Germinal center (tissue), 1 donor: ENCODE data around the gene CORO2B.

Experiments
- DNase-seq: peaks from one replicate; pipeline ENCODE4 v3.0.0; 2012; ENCODE audit warnings: mixed read lengths, low spot score

The CORO2B gene

GRCh38 chr15:68554721-68555678, 23.8 kb upstream of the CORO2B start:
- no peak for DNase-seq

DNA sequence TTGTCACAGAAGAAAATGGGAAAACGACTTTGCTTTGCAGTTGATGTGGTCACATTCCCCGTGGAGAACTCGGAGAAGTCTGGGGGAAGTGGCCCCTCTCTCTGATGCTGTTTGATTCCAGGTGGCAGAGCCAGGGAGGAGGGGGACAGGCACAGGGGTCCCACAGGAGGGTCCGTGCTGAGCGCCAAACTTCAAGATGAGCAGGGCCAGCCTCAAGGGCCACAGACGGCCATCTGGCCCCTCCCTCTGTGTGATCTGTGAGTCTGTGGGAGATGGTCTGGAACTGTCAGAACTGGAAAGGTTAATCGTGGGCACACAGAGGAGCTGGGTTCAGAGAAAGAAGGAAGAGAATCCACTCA, 23.1 kb upstream of the CORO2B start:
- DNase-seq = no peak

DNA sequence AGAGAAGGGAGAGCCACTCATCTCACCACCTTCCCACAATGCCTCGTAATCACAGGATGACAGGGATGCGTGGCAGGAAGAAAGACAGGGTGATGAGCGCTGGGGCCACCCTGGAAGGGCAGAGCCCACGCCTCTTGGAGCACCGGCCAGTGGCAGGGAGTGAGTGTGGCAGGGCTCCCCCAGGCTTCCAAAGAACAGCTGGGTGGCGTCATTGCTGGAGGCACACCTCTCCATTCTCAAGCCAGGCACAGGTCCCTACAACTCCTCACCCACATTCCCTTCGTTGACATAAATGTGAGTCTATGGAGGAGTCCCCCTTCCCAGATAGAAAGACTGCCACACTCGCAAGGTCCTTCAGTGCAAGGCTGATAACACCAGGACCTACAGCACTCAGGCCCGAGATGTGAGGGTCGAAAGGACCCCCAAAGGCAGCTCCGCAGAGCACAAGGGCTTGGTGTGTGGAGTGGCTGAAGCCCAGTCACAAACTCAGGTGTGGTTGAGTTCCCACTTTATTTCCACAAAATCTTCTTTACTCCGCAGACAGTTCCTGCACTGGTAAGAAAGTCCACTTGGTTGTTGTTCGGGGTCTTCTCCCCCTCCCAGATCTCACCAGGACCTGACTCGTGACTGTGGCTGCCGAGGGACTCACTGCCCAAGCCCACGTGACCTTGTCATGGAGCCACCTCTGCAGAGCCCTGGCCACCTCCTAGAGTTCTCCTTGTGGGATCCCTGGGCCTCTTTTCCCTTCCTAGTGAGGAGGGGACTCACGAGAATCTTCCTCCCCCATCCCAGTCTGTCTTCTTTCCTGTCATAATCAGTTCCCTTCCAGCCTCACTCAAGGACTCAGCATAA, 22.4 kb upstream of the CORO2B start:
- DNase-seq = no peak

DNA sequence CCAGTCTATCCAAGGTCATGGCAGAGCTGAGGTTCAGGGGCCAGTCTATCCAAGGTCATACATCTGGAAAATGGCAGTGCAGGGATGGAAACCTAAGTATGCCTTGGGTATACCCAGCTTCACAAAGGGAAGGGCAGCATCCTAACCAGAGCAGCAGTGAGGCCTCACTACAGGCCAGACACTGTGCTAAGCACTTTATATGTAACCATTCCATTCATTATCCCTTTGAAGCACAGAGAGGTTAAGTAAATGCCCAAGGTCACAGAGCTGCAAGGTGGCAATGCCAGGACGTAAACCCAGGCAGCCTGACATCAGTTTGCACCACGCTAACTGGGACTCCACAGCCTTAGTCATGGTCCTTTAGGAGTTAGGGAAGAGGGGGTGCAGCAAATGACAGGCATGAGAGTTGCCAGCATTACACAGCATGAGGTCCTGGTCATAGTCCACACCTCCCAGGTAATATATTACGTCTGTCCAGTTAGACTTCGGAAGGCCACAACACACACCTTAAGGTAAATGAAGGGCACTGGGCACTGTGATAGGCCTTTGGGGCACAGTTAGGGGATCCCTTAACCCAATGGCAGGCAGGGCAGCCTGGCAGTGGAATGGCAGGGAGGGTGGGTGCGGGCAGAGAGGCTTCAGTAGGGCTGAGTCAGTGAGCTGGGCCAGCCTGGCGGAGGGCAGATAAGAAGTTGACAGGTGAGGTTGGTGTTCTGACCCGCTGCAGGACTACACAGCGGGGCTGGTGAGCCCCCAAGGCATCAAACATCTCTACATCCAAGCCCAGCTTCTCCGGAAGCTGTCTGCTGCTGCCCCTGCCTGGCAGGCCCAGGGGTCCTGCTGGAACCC, 21.1 kb upstream of the CORO2B start:
- DNase-seq = no peak

DNA sequence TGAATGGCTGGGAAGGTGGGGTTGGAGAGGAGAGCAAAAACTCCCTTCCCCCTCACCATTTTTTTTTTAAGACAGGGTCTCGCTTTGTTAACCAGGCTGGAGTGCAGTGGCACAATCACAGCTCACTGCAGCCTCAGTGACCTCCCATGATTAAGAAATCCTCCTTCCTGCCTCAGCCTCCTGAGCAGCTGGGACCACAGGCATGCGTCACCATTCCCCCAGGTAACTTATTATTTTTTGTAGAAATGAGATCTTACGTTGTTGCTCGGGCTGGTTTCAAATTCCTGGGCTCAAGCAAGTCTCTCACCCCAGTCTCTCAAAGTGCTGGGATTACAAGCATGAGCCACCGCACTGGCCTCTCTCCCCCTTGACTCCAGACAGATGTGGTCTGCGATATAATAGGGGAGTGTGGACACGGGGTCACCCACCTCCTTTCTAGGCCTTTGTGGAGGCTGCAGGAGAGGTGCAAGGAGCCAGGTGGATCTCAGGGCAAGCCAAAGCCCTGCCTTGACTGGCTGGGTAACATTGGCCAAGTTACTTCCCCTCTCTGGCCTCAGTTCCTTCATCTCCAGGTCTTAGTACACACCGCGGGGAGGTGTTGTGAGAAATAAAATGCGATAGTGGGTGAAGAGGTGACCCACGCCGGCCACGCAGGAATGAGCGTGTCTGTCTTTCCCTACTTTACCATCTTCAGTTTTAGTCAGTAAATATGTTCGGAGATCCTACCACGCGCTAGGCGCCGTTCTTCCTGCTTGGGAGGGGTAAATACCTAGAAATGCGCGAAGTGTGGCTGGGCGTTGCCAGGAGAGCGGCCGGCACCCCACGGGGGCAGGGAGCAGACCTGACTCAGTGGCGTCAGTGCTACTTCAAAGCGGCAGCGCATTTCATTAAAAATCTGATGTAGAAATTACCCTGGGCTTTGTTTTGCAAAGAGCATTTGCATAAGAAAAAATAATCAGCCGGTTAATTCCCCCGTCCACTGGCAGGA, 20.2 kb upstream of the CORO2B start:
- DNase-seq = no peak

DNA sequence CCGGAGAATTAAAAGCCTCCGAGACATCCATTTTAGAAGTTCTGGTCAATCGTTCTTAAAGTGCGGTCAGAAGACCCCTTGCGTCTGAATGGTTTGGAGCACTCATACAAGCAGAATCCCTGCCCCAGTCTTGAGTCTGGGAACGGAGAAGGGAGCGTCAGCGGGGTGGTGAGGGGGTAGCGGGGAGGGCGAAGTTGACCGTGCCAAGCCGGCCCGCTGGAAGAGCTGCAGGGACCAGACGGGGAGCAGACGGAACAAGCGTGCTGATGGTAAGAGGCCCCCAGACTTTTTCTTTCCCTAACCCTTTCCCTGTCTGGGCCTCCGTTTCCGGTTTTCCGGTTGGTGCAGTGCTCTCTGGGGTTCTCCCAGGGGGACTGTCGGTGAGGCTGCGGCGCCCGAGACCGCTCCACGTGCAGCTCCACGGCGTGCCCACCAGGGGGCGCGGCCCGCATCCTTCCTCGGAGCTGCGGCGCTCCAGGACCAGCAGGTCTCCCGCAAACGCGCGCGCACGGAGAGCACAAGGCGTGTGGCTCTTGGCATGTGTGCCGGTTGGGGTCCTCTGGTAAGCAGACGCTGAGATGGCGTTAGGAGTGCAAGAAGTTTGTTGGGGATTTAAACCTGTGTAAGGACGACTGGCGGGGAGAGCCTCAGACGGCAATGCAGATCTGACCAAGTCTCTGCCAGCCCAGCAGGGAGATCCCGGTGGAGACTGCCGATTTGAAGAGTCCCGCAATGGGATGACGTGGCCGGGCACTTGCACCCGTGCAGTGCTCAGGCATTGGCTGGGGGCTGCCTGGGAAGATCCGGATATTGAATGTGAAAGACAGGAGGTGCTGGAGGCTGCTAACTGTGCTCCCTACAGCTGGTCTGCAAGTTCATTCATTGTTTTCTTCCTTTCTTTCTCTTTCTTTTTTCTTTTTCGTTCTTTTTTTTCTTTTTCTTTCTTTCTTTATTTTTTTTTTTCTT, 19.2 kb upstream of the CORO2B start:
- DNase-seq = peak; percentile 86

DNA sequence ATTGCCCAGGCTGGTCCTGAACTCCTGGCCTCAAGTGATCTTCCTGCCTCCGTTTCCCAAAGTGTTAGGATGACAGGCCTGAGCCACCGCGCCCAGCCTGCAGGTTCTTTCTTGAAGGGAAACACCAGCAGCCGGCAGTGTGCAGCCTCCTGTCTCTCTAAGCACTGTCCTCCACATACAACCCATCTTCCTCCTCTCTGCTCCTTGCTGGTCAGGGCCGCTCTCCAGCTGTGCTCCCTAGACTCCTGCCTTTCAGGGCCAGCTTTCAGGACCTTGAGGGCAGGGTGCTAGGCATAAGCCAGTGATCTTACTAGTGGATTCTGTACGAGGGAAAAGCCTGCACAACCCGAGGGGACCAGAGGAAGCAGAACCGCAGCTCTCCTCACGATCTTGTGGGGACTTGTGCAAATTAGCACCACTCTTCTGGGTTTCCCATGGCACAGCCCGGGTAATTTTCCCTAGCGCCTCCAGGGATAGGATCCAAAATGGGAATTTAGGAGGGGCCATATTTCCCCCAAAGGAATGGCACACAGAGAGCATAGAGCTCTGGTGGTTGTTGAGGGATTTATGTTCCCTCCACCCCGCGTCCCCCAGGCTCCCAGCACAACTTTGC, 18.2 kb upstream of the CORO2B start:
- no peak for DNase-seq

- no peak for DNase-seq
Measured at GRCh38 chr15:68561171-68561900, 17.5 kb upstream of the CORO2B start.

DNA sequence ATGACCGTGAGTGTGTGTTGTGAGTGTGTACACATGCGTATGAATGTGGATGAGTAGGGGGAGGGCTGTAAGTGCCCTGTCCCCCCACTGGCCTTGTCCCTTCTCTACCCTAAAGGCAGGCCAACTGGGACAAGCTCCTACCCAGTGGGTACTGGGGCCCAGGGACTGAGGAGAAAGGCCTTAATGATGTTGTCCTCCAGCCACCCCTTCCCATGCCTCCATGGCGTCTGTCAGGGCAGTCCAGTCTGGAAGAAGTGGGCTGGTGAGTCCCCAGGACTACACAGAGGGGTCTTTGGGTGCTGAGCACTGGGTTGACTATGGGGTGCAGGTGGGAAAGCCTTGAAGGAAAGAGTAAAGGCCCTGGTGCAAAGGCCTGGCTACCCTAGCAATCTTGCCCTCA, 16.9 kb upstream of the CORO2B start:
- no peak for DNase-seq

DNA sequence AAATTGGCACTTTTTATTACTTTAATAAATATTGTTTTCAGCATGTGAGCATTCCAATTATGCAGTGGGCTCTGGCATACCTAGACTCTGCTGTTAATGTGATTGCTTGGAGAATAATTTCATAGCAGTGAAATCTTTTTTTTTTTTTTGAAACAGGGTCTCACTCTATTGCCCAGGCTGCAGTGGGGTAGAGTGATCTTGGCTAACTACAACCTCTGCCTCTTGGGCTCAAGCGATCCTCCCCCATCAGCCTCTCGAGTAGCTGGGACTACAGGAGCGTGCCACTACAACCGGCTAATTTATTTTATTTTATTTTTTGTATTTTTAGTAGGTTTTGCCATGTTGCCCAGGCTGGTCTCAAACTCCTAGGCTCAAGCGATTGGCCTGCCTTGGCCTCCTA, 14.6 kb upstream of the CORO2B start:
- no peak for DNase-seq

- no peak for DNase-seq
Measured at GRCh38 chr15:68565234-68565633, 13.6 kb upstream of the CORO2B start.

DNA sequence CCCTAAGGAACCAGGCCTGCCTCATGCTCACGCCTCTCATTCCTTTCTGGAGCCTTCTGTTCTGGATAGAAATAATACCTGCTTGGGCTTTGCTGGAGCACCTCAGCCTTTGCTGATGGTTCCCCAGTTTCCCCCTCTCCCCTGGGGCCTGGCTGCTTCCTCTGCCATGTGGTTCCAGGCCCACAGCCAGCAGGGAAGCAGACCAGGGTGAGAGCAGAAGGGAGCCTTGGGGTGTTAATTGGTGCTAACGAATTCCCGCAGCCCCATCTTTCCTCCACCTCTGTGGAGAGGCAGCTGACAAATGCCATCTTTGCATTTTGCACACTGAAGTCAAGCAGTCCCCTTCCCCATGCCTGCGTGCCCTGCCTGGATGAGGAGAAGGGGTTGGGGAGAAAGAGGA, 13.1 kb upstream of the CORO2B start:
- DNase-seq = no peak

- no peak for DNase-seq
Measured at GRCh38 chr15:68566377-68566954, 12.3 kb upstream of the CORO2B start.

GRCh38 chr15:68567345-68567744, 11.4 kb upstream of the CORO2B start:
- DNase-seq = no peak

DNA sequence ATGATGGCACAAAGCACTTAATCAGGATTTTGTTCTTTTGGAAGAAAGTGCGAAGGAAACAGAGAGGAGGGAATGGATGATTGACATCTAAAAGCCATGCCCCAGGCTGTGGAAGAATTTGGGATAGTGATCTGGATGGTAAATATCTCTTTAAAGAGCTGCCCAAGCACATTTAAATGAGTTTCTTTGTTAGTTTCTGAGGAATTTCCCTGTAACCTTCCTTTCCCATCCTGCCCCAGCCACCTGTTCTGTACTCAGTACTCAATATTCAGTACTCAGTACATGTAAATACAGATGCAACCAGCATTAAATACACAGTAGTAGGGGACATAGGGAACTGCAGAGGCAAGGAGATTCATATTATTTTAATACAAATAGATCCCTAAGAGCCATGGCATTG, 7.8 kb upstream of the CORO2B start:
- DNase-seq = no peak

DNA sequence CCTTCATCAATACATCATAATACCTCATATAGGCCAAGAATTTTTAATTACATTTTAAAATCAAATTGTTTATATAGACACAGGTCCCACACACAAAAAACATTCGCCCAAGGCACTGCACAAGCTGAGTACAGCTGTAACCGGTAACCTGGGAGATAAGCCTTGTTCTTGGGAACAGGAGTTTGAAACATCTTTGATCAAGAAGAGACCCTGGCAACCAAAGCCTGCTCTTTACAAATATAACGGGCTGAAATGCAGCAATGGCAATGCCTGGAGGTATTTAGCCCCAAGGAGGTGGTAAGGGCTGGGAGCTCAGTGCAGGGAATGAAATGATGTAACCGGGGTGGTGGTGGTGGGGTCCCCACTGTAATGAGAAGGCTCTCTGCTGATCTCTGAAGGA, 7.2 kb upstream of the CORO2B start:
- DNase-seq = no peak

DNA sequence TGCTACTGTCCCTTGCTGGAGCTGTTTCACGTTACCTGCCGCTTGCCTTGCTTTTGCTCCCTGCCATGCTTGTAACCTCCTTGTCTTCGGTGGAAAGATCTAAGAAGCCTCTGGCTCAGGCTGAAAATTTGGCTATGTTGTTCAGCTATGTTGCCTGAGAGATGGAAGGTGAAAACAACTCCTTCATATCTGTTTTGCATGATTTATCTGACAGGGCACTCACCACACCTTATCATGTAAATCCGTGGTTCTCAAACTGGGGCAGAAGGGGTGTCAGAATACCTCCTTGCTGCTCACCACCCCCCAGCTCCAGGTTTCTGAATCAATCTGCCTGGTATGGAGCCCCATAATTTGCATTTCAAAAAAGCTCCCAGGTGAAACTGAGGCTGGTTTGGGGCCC, 6.5 kb upstream of the CORO2B start:
- DNase-seq = peak; percentile 66

- DNase-seq = no peak
Measured at GRCh38 chr15:68572921-68573320, 5.9 kb upstream of the CORO2B start.
